Esophagus (tissue), 2 donors: ENCODE data around the gene SLC16A4. TPM values are rescaled to one million over a fixed set of nuclear protein-coding genes. Genes with fewer than 3 reads are reported as not detected.
"Not testable (repeated sequence)": the region's sequence is repeated elsewhere in the genome, so short reads cannot be mapped to it uniquely, and the experiment has no call there.

ENCODE experiments used
- H3K27ac ChIP-seq, 2 donors: one replicate each; pipeline ENCODE4 v1.5.1; 2013; ENCODE audit warnings: low read depth in 2 of 2, mild to moderate bottlenecking in 2 of 2, inconsistent platforms in 1 of 2, low read length in 1 of 2, moderate library complexity in 1 of 2
- H3K27me3 ChIP-seq, 2 donors: one replicate each; pipeline ENCODE4 v1.6.1; 2013; ENCODE audit warnings: low read length in 2 of 2, control low read depth in 1 of 2, mild to moderate bottlenecking in 1 of 2; ENCODE audit not compliant: insufficient read depth in 2 of 2, control insufficient read depth in 1 of 2
- H3K36me3 ChIP-seq, 2 donors: one replicate each; pipeline ENCODE4 v1.6.1; 2013; ENCODE audit warnings: low read length in 1 of 2; ENCODE audit not compliant: control insufficient read depth in 2 of 2, insufficient read depth in 2 of 2
- H3K4me1 ChIP-seq, 2 donors: one replicate each; pipeline ENCODE4 v1.6.1; 2013; ENCODE audit warnings: low read length in 1 of 2; ENCODE audit not compliant: control insufficient read depth in 2 of 2, insufficient read depth in 2 of 2
- H3K4me3 ChIP-seq, 2 donors: one replicate each; pipeline ENCODE4 v1.5.1; 2013; ENCODE audit warnings: low read length in 2 of 2, mild to moderate bottlenecking in 2 of 2, low read depth in 1 of 2, moderate library complexity in 1 of 2
- H3K9me3 ChIP-seq, 2 donors: one replicate each; pipeline ENCODE4 v1.6.1; 2013; ENCODE audit warnings: mild to moderate bottlenecking in 2 of 2, low read depth in 1 of 2, low read length in 1 of 2, moderate library complexity in 1 of 2; ENCODE audit not compliant: control insufficient read depth in 2 of 2, insufficient read depth in 1 of 2
- WGBS, 2 donors: extraction: QIAGEN DNeasy Blood & Tissue Kit; methylation state at CpG; one replicate each; pipeline ENCODE4 v1.1.7; 2013; 5-methylcytosine and 5-hydroxymethylcytosine counted together
- polyA plus RNA-seq, 2 donors: library from polyadenylated mRNA; stranded (reverse); fragments of 200-250 nt; gene quantifications; one replicate each; pipeline ENCODE4 v1.2.3, GENCODE V29; 2013
- donor health status: healthy with polysubstance abuse.
- donor health status: Bipolar disorder and iron deficiency.

SLC16A4 gene
- polyA plus RNA-seq, 2 donors, result 0.47 to 0.58 TPM

DNA sequence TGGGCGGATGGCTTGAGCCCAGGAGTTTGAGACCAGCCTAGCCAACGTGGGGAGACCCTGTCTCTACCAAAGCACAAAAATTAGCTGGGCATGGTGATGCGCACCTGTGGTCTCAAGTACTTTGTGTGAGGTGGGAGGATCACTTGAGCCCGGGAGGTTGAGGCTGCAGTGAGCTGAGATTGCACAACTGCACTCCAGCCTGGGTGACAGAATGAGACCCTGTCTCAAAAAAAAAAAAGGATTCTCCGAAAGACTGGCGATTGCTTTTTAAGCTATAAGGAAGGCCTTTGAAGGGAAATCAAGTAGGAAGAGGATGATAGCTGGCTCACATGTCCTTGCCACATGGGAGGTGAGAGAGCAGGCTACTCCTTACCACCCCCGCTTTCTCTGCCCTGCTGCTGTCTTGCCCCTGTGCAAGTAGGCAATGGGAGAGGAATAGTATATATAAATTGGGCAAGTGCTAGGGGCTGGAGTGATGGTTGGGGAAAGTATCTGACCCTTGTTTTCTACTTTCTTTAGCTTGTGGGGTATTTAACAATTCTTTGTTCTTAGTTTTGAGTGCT, 20.4 kb upstream of the SLC16A4 start:
- H3K4me3 ChIP-seq, result no peak overlapping the region
- no peaks in the 10 kb centered on the region for H3K36me3 ChIP-seq
- H3K9me3 ChIP-seq, result no peaks in the 10 kb centered on the region
- no peaks in the 10 kb centered on the region for H3K27me3 ChIP-seq
- no peaks in the 10 kb centered on the region for H3K4me1 ChIP-seq
- 82 to 84% methylated on average over 7 of the region's 7 CpGs for WGBS, 2 donors
- H3K27ac ChIP-seq, result no peak overlapping the region

DNA sequence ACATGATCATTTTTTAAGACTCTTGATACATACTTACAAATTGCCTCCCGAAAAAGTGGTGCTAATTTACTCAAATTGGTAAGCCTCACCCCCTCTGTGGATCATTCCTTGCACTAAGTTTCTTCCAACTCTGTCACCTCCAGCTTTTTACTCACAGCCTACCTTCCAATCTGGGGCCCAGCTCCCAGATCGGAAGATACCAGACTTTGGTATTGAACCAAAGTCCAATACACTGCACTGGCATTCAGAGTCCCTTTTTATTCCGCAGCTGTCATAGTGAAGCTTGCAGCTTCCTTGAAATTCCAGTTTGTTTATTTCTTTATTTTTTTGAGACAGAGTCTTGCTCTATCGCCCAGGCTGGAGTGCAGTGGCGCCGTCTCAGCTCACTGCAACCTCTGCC, 18.5 kb upstream of the SLC16A4 start:
- Histone ChIP-seq H3K27ac (no peak overlapping the region), H3K4me3 (no peak overlapping the region), H3K4me1 (no peaks in the 10 kb centered on the region), H3K9me3 (no peaks in the 10 kb centered on the region), H3K36me3 (no peaks in the 10 kb centered on the region), H3K27me3 (no peaks in the 10 kb centered on the region)
- WGBS, 2 donors, result 92 to 95% methylated on average over 6 of the region's 6 CpGs

DNA sequence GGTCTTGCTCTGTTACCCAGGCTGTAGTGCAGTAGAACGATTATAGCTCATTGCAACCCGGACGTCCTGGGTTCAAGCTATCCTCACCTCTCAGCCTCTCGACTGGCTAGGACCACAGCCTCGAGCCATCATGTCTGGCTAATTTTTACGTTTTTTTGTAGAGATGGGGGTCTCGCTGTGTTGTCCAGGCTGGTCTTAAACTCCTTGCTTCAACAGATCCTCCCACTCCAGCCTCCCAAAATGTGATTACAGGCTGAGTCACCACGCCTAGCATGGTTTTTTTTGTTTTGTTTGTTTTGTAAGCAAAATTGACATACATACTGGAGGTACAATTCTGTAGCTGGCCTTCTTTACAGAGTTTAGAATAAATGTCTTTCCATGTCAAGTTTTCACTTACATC, 17.7 kb upstream of the SLC16A4 start:
- no peaks in the 10 kb centered on the region for H3K9me3 ChIP-seq
- no peaks in the 10 kb centered on the region for H3K4me1 ChIP-seq
- no peaks in the 10 kb centered on the region for H3K36me3 ChIP-seq
- H3K27me3 ChIP-seq, result no peaks in the 10 kb centered on the region
- peak overlapping the region in 1 of 2 donors; percentile 90 for H3K4me3 ChIP-seq
- no peak overlapping the region for H3K27ac ChIP-seq
- 81 to 91% methylated on average over 8 of the region's 8 CpGs for WGBS, 2 donors

DNA sequence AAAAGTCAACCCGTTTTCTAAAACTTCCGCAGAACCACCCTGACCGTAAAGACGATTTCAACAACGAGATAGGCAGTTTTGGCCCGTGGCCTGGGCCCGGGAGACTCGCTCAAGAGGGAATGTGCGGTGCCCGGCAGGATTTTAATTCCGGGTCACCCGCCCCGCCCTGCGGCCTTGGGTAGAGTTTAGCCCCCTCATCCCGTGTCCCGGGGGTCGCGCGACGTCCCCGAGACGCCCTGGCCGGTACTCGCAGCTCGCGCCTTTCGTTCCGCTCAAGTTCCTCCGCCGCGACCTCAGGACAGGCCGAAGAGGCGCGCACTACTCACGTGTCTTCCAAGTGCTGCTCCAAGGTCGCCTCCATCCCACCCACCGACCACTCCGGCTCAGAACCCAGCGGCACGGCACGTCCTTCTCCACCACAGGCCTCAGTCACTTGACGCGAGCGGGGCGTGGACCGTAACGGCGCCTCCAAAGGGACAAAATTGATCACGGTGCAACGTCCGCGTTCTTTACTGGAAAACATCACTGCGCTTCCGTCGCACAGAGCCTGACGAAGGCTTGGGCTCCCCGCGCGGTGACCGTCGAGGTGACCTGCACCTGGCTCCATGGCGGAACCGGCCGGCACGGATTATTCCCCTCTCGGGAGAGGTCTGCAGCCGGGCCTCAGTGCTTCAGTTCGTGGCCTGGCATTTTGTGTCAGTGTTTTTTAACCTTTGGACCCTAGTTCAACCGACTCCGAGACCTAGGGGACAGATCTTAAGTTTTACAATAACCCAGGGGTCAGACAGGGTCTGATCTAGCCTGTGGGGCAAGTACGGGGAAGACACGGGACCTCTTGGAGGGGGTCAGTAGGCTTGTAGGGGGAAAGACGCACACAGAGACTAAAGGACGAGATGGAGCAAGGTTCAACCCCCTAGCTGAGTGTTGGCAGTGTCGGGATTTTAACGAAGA, 16.7 kb upstream of the SLC16A4 start, which contains the start of gene LAMTOR5:
TSS of gene LAMTOR5 (minus strand) at position 435 of the 951 bp plus-strand sequence. CDS start at position 361, 74 bp downstream.
- peak within 1 kb of the TSS; percentile 90 to 95 for H3K4me3 ChIP-seq
- peak within 1 kb of the TSS; percentile 89 to 97 for H3K27ac ChIP-seq
- H3K36me3 ChIP-seq, result peaks cover 0 to 2% of the 10 kb centered on the region in 2 donors
- H3K9me3 ChIP-seq, result no peaks in the 10 kb centered on the region
- H3K27me3 ChIP-seq, result no peaks in the 10 kb centered on the region
- no peaks in the 10 kb centered on the region for H3K4me1 ChIP-seq
- WGBS, 2 donors, result 0% methylated on average over 72 to 76 of the region's 76 CpGs

DNA sequence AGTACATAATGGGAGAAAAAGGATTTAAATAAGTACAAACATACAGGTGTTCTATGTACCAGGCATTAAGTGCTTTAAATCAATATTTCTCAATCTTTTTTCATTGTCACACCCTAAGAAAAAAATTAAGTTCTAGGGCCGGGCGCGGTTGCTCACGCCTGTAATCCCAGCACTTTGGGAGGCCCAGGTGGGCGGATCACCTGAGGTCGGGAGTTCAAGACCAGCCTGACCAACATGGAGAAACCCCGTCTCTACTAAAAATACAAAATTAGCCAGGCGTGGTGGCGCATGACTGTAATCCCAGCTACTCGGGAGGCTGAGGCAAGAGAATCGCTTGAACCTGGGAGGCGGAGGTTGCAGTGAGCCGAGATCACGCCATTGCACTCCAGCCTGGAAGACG, 15.6 kb upstream of the SLC16A4 start:
- H3K4me1 ChIP-seq, H3K9me3 ChIP-seq, H3K36me3 ChIP-seq, H3K27ac ChIP-seq, H3K27me3 ChIP-seq: not testable (repeated sequence)
- 48 to 52% methylated on average over 15 of the region's 15 CpGs for WGBS, 2 donors
- H3K4me3 ChIP-seq, result peak overlapping the region in 1 of 2 donors; percentile 90

DNA sequence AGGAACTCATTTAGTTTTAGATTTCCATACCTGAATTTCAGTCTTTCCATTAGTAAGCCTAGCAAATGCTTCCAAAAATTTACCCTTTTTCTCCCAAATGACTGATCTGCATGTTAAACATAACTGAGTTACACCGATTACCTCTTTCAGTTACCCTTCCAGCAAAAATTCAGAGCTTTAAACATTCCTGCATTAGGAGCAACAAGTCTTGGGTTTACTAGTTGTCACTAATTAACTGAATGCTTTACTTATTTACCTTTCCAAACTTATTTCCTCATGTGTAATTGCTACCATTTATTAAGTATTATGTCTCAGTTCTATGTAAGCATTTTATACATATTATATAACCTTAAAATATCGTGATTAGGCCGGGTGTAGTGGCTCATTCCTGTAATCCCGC, 13.6 kb upstream of the SLC16A4 start:
- Histone ChIP-seq H3K36me3 (peaks cover 0 to 6% of the 10 kb centered on the region in 2 donors), H3K4me1 (no peaks in the 10 kb centered on the region), H3K4me3 (no peak overlapping the region), H3K27me3 (no peaks in the 10 kb centered on the region), H3K27ac (no peak overlapping the region), H3K9me3 (no peaks in the 10 kb centered on the region)
- WGBS, 2 donors, result 82 to 88% methylated on average over 4 of the region's 4 CpGs

DNA sequence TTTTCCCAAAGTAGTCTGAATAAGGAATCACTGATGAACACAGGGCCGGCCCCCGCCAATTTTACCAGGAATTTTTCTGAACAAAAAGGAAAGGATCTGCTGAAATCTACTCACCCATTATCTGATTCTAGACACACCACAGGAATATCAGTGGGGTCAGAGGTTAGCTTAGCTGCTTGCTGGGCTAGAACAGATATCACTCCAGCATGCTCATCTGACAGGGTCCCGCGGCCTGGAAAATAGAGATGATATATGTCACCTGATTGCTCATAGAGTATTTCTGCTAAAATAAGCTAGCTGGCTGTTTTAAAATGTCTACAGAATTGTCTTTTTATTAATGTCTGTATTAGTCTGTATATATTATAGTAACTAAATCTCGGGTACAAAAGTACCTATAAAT, 13.0 kb upstream of the SLC16A4 start:
- H3K27me3 ChIP-seq, result no peaks in the 10 kb centered on the region
- no peak overlapping the region for H3K4me3 ChIP-seq
- 93 to 94% methylated on average over 5 of the region's 5 CpGs for WGBS, 2 donors
- H3K27ac ChIP-seq, result no peak overlapping the region
- H3K36me3 ChIP-seq, result peaks cover 0 to 6% of the 10 kb centered on the region in 2 donors
- no peaks in the 10 kb centered on the region for H3K4me1 ChIP-seq
- no peaks in the 10 kb centered on the region for H3K9me3 ChIP-seq

DNA sequence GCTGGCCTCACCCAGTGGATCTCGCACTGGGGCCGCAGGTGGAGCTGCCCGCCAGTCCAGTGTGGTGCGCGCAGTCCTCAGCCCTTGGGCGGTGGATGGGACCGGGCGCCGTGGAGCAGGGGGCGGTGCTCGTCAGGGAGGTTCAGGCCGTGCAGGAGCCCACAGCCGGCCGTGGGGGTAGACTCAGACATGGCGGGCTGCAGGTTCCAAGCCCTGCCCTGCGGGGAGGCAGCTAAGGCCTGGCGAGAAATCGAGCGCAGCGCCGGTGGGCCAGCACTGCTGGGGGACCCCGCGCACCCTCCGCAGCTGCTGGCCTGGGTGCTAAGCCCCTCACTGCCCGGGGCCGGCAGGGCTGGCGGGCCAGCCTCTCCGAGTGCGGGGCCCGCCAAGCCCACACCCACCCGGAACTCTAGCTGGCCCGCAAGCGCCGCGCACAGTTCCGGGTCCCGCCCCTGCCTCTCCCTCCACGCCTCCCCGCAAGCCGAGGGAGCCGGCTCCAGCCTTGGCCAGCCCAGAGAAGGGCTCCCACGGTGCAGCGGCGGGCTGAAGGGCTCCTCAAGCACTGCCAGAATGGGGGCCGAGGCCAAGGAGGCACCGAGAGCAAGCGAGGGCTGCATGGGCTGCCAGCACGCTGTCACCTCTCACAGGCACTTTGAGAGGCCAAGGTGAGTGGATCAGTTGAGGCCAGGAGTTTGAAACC, 5.6 kb upstream of the SLC16A4 start:
- H3K9me3 ChIP-seq, H3K36me3 ChIP-seq, H3K4me1 ChIP-seq, H3K4me3 ChIP-seq, H3K27me3 ChIP-seq, H3K27ac ChIP-seq: not testable (repeated sequence)
- WGBS, 2 donors, result 96 to 97% methylated on average over 39 to 48 of the region's 48 CpGs

DNA sequence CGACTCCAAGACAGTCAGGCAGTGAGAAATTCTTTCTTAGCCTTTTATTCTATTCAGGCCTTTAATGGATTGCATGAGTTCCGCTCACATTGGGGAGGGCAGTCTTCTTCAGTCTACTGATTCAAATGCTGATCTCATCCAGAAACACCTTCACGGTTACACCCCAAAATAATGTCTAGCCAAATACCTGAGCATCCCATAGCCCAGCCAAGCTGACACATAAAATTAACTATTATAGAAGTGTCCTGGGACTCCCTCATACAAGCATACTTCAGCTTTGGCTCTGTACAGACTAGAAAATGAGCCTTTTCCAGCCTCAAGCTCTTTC, 3.6 kb upstream of the SLC16A4 start:
- no peak overlapping the region for H3K4me3 ChIP-seq
- H3K36me3 ChIP-seq, result peaks cover 0 to 2% of the 10 kb centered on the region in 2 donors
- 90 to 94% methylated on average over 3 of the region's 3 CpGs for WGBS, 2 donors
- no peaks in the 10 kb centered on the region for H3K4me1 ChIP-seq
- peak overlapping the region in 1 of 2 donors; percentile 13 for H3K27ac ChIP-seq
- H3K9me3 ChIP-seq, result no peaks in the 10 kb centered on the region
- no peaks in the 10 kb centered on the region for H3K27me3 ChIP-seq
